RWPE1 (cell line): ENCODE results near the gene USP32.

Source experiments
- CTCF ChIA-PET: fragments of 350-600 bp; sonication (Branson Sonifier 250); formaldehyde crosslinking; extraction: SDS; loops from one replicate; lab custom pipeline; 2021; lab: Yijun Ruan, JAX
- POLR2A ChIA-PET: fragments of 400-600 bp; formaldehyde crosslinking; extraction: SDS; loops from one replicate; lab custom pipeline; 2020; ENCODE audit warnings: antibody characterized with exemption; ENCODE audit not compliant: low non-redundant PET; lab: Yijun Ruan, JAX
- DNase-seq: peaks from one replicate; pipeline ENCODE4 v3.0.0; 2012; ENCODE audit warnings: low spot score
- H3K27ac ChIP-seq: fragments of 450-650 bp; 2 replicates; pipeline ENCODE4 v1.5.1; 2017
- CTCF ChIP-seq: fragments of 450-650 bp; conservative IDR thresholded peaks from 2 replicates; pipeline ENCODE4 v1.5.1; 2017; ENCODE audit warnings: low read depth, mild to moderate bottlenecking

USP32 gene

GRCh38 chr17:60129164-60129563 lies 262.8 kb downstream of the USP32 start:
- POLR2A ChIA-PET: no interaction called here
- H3K27ac ChIP-seq: no peak overlapping the region

More at GRCh38 chr17:60129164-60129563, 262.8 kb downstream of the USP32 start:
- CTCF ChIA-PET: no interaction called here
- no peak for DNase-seq
- TF ChIP-seq CTCF: no peak
